ENCODE measurements around the gene OXTR.

The OXTR gene

GRCh38 chr3:8702560-8702959 lies 66.9 kb downstream of the OXTR start:
- Histone ChIP-seq H3K9me3 (ENCODE audit: control insufficient read depth in 1 of 2, low read length in 2 of 2) (peaks cover 0 to 17% of the 10 kb centered on the region in 2 donors), H3K36me3 (ENCODE audit: control insufficient read depth in 1 of 2, insufficient read depth in 2 of 2, low read length in 2 of 2) (no peaks in the 10 kb centered on the region), H3K27ac (ENCODE audit: low read length) (no peak overlapping the region), H3K4me3 (ENCODE audit: low read depth in 1 of 2, low read length in 2 of 2) (no peak overlapping the region), H3K27me3 (ENCODE audit: low read depth, low read length) (no peaks in the 10 kb centered on the region), H3K4me1 (ENCODE audit: control insufficient read depth in 1 of 2, insufficient read depth in 2 of 2, low read length in 2 of 2) (no peaks in the 10 kb centered on the region)

Data from muscle layer of duodenum (tissue), 2 donors.